Activated naive CD8-positive, alpha-beta T cell treated with anti-CD3 and anti-CD28 coated beads, Interleukin-2, amount 50 U/mL, for 24 hours (primary cell): ENCODE data around the gene DAND5.

Source experiments
- ATAC-seq: fragments of 150-1000 bp; cut with Tn5 transposase; one replicate; pipeline ENCODE4 v1.10.0; 2021
- DNase-seq: peaks from one replicate; pipeline ENCODE4 v3.0.0; 2021
- H3K27ac Mint-ChIP-seq: one replicate; pipeline ENCODE4 v1.8.0; 2021; ENCODE audit warnings: mild to moderate bottlenecking, mixed read lengths
- H3K27me3 Mint-ChIP-seq: one replicate; pipeline ENCODE4 v1.8.0; 2021; ENCODE audit warnings: mixed read lengths
- H3K36me3 Mint-ChIP-seq: one replicate; pipeline ENCODE4 v1.8.0; 2021; ENCODE audit warnings: low read depth, mixed read lengths
- H3K4me1 Mint-ChIP-seq: one replicate; pipeline ENCODE4 v1.8.0; 2021; ENCODE audit warnings: mixed read lengths
- H3K4me3 Mint-ChIP-seq: one replicate; pipeline ENCODE4 v1.8.0; 2021; ENCODE audit warnings: mild to moderate bottlenecking, moderate library complexity, mixed read lengths
- H3K9me3 Mint-ChIP-seq: one replicate; pipeline ENCODE4 v1.8.0; 2021; ENCODE audit warnings: mixed read lengths

Gene DAND5

GRCh38 chr19:13001502-13002165, 32.3 kb downstream of the DAND5 start:
- Mint-ChIP-seq H3K36me3 (no peaks in the 10 kb centered on the region), H3K27me3 (peaks cover 3% of the 10 kb centered on the region), H3K27ac (no peak overlapping the region), H3K4me3 (no peak overlapping the region), H3K9me3 (no peaks in the 10 kb centered on the region), H3K4me1 (peaks cover 4% of the 10 kb centered on the region)
- DNase-seq (no peak), ATAC-seq (no peak)

GRCh38 chr19:13002166-13002898, 33.0 kb downstream of the DAND5 start:
- Mint-ChIP-seq H3K36me3 (no peaks in the 10 kb centered on the region), H3K9me3 (no peaks in the 10 kb centered on the region), H3K4me1 (no peaks in the 10 kb centered on the region), H3K4me3 (no peak overlapping the region), H3K27ac (no peak overlapping the region), H3K27me3 (no peaks in the 10 kb centered on the region)
- DNase-seq (no peak), ATAC-seq (no peak)

GRCh38 chr19:13003081-13003480, 33.7 kb downstream of the DAND5 start:
- DNase-seq (no peak), ATAC-seq (no peak)
- Mint-ChIP-seq H3K4me3 (no peak overlapping the region), H3K27ac (no peak overlapping the region), H3K36me3 (no peaks in the 10 kb centered on the region), H3K4me1 (no peaks in the 10 kb centered on the region), H3K27me3 (peaks cover 3% of the 10 kb centered on the region), H3K9me3 (no peaks in the 10 kb centered on the region)

- no peaks in the 10 kb centered on the region for H3K9me3 Mint-ChIP-seq
- DNase-seq (no peak), ATAC-seq (no peak)
- H3K27ac Mint-ChIP-seq: no peak overlapping the region
- no peaks in the 10 kb centered on the region for H3K36me3 Mint-ChIP-seq
- H3K27me3 Mint-ChIP-seq: peaks cover 7% of the 10 kb centered on the region
- no peaks in the 10 kb centered on the region for H3K4me1 Mint-ChIP-seq
- H3K4me3 Mint-ChIP-seq: no peak overlapping the region
These were observed 34.9 kb downstream of the DAND5 start for GRCh38 chr19:13004273-13004672.

- Mint-ChIP-seq H3K4me3 (no peak overlapping the region), H3K4me1 (no peaks in the 10 kb centered on the region), H3K36me3 (no peaks in the 10 kb centered on the region), H3K9me3 (no peaks in the 10 kb centered on the region), H3K27me3 (peaks cover 11% of the 10 kb centered on the region), H3K27ac (no peak overlapping the region)
- no peak for ATAC-seq
- DNase-seq: no peak
These were observed 35.9 kb downstream of the DAND5 start for GRCh38 chr19:13005253-13005652.

GRCh38 chr19:13005861-13006370, 36.5 kb downstream of the DAND5 start:
- Mint-ChIP-seq H3K4me3 (no peak overlapping the region), H3K27me3 (peaks cover 18% of the 10 kb centered on the region), H3K27ac (no peak overlapping the region), H3K36me3 (no peaks in the 10 kb centered on the region), H3K9me3 (no peaks in the 10 kb centered on the region), H3K4me1 (no peaks in the 10 kb centered on the region)
- no peak for ATAC-seq
- DNase-seq: no peak

GRCh38 chr19:13006431-13007281, 37.3 kb downstream of the DAND5 start:
- Mint-ChIP-seq H3K9me3 (no peaks in the 10 kb centered on the region), H3K4me1 (peaks cover 3% of the 10 kb centered on the region), H3K27ac (no peak overlapping the region), H3K27me3 (peaks cover 23% of the 10 kb centered on the region), H3K36me3 (no peaks in the 10 kb centered on the region), H3K4me3 (no peak overlapping the region)
- ATAC-seq (no peak), DNase-seq (no peak)

- Mint-ChIP-seq H3K4me3 (no peak overlapping the region), H3K9me3 (no peaks in the 10 kb centered on the region), H3K4me1 (peaks cover 6% of the 10 kb centered on the region), H3K36me3 (no peaks in the 10 kb centered on the region), H3K27me3 (peaks cover 29% of the 10 kb centered on the region), H3K27ac (no peak overlapping the region)
- no peak for DNase-seq
- ATAC-seq: no peak
These were observed 38.1 kb downstream of the DAND5 start for GRCh38 chr19:13007292-13008045.

- Mint-ChIP-seq H3K9me3 (no peaks in the 10 kb centered on the region), H3K27me3 (peaks cover 42% of the 10 kb centered on the region), H3K4me1 (peaks cover 23% of the 10 kb centered on the region), H3K4me3 (no peak overlapping the region), H3K36me3 (peaks cover 1% of the 10 kb centered on the region), H3K27ac (no peak overlapping the region)
- ATAC-seq (no peak), DNase-seq (no peak)
These were observed 39.8 kb downstream of the DAND5 start for GRCh38 chr19:13008926-13009787.

- Mint-ChIP-seq H3K27ac (no peak overlapping the region), H3K9me3 (no peaks in the 10 kb centered on the region), H3K36me3 (peaks cover 1% of the 10 kb centered on the region), H3K4me3 (no peak overlapping the region), H3K4me1 (peaks cover 29% of the 10 kb centered on the region), H3K27me3 (peaks cover 51% of the 10 kb centered on the region)
- ATAC-seq (no peak), DNase-seq (no peak)
These were observed 40.9 kb downstream of the DAND5 start for GRCh38 chr19:13010038-13010991.

- Mint-ChIP-seq H3K9me3 (no peaks in the 10 kb centered on the region), H3K36me3 (peaks cover 1% of the 10 kb centered on the region), H3K27me3 (peaks cover 56% of the 10 kb centered on the region), H3K27ac (no peak overlapping the region), H3K4me3 (no peak overlapping the region), H3K4me1 (peaks cover 29% of the 10 kb centered on the region)
- no peak for DNase-seq
- ATAC-seq: no peak
These were observed 41.7 kb downstream of the DAND5 start for GRCh38 chr19:13010992-13011652.

- peaks cover 1% of the 10 kb centered on the region for H3K36me3 Mint-ChIP-seq
- DNase-seq: no peak
- peaks cover 29% of the 10 kb centered on the region for H3K4me1 Mint-ChIP-seq
- ATAC-seq: no peak
- no peaks in the 10 kb centered on the region for H3K9me3 Mint-ChIP-seq
- no peak overlapping the region for H3K4me3 Mint-ChIP-seq
- peaks cover 60% of the 10 kb centered on the region for H3K27me3 Mint-ChIP-seq
- no peak overlapping the region for H3K27ac Mint-ChIP-seq
These were observed 42.4 kb downstream of the DAND5 start for GRCh38 chr19:13011653-13012389.
